ENCODE results near the gene POLH. TPM values are rescaled to one million over a fixed set of nuclear protein-coding genes. Genes with fewer than 3 reads are reported as not detected.

Gene POLH
- total RNA-seq, 1 donor from 2014 or later = 11.3 TPM

DNA sequence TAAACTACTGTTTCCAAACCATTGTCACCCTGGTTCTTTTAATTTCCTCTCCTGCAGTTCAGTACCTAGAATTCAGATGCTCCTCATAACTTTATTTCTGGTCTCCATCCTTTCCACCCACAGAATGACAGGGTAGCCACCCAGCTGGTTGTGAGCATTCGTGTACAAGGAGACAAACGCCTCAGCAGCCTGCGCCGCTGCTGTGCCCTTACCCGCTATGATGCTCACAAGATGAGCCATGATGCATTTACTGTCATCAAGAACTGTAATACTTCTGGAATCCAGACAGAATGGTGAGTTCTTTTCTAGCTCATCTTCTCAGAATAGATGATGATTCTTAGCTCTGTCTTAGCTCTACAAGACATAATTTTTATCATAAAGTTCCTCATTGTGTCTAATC lies 34.4 kb downstream of the POLH start:
- Histone ChIP-seq H3K36me3 (peaks cover 0 to 38% of the 10 kb centered on the region in 2 donors), H3K27me3 (no peaks in the 10 kb centered on the region), H3K27ac (no peak overlapping the region), H3K4me1 (no peaks in the 10 kb centered on the region), H3K4me3 (no peak overlapping the region), H3K9me3 (no peaks in the 10 kb centered on the region)
- intact Hi-C loops (cut with DNase I) = no loop called here
- no peak for DNase-seq (ENCODE audit: extremely low spot score in 2 of 2)
- TF ChIP-seq POLR2AphosphoS5 (IDR thresholded peaks at IDR 0.05; ENCODE audit: insufficient read depth in 1 of 2, low read depth in 1 of 2) = no peak
- no peak for TF ChIP-seq POLR2A (IDR thresholded peaks at IDR 0.05)
- TF ChIP-seq, protein P1, sequence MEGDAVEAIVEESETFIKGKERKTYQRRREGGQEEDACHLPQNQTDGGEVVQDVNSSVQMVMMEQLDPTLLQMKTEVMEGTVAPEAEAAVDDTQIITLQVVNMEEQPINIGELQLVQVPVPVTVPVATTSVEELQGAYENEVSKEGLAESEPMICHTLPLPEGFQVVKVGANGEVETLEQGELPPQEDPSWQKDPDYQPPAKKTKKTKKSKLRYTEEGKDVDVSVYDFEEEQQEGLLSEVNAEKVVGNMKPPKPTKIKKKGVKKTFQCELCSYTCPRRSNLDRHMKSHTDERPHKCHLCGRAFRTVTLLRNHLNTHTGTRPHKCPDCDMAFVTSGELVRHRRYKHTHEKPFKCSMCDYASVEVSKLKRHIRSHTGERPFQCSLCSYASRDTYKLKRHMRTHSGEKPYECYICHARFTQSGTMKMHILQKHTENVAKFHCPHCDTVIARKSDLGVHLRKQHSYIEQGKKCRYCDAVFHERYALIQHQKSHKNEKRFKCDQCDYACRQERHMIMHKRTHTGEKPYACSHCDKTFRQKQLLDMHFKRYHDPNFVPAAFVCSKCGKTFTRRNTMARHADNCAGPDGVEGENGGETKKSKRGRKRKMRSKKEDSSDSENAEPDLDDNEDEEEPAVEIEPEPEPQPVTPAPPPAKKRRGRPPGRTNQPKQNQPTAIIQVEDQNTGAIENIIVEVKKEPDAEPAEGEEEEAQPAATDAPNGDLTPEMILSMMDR (IDR thresholded peaks at IDR 0.05) = no peak

DNA sequence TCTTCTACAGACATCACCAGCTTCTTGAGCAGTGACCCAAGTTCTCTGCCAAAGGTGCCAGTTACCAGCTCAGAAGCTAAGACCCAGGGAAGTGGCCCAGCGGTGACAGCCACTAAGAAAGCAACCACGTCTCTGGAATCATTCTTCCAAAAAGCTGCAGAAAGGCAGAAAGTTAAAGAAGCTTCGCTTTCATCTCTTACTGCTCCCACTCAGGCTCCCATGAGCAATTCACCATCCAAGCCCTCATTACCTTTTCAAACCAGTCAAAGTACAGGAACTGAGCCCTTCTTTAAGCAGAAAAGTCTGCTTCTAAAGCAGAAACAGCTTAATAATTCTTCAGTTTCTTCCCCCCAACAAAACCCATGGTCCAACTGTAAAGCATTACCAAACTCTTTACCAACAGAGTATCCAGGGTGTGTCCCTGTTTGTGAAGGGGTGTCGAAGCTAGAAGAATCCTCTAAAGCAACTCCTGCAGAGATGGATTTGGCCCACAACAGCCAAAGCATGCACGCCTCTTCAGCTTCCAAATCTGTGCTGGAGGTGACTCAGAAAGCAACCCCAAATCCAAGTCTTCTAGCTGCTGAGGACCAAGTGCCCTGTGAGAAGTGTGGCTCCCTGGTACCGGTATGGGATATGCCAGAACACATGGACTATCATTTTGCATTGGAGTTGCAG lies 37.9 kb downstream of the POLH start:
- H3K4me3 ChIP-seq = no peak overlapping the region
- intact Hi-C loops (cut with DNase I) = no loop called here
- no peaks in the 10 kb centered on the region for H3K9me3 ChIP-seq
- TF ChIP-seq POLR2A (IDR thresholded peaks at IDR 0.05) (no peak), POLR2AphosphoS5 (IDR thresholded peaks at IDR 0.05; ENCODE audit: insufficient read depth in 1 of 2, low read depth in 1 of 2) (no peak)
- TF ChIP-seq, protein P1 (IDR thresholded peaks at IDR 0.05) = no peak
- H3K4me1 ChIP-seq = no peaks in the 10 kb centered on the region
- H3K36me3 ChIP-seq = peaks cover 0 to 27% of the 10 kb centered on the region in 2 donors
- DNase-seq (ENCODE audit: extremely low spot score in 2 of 2) = no peak
- no peaks in the 10 kb centered on the region for H3K27me3 ChIP-seq
- no peak overlapping the region for H3K27ac ChIP-seq

DNA sequence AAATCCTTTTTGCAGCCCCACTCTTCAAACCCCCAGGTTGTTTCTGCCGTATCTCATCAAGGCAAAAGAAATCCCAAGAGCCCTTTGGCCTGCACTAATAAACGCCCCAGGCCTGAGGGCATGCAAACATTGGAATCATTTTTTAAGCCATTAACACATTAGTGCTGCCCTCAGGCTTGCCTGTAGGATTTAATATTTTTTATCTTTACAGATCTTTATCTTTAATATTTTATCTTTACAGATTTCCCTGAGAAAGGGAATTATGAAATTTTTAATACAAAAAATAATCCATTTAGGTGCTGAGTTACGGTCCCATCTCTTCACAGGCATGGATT lies 38.4 kb downstream of the POLH start:
- TF ChIP-seq POLR2A (IDR thresholded peaks at IDR 0.05) (no peak), POLR2AphosphoS5 (IDR thresholded peaks at IDR 0.05; ENCODE audit: insufficient read depth in 1 of 2, low read depth in 1 of 2) (no peak)
- TF ChIP-seq, protein P1 (IDR thresholded peaks at IDR 0.05) = no peak
- intact Hi-C loops (cut with DNase I) = no loop called here

DNA sequence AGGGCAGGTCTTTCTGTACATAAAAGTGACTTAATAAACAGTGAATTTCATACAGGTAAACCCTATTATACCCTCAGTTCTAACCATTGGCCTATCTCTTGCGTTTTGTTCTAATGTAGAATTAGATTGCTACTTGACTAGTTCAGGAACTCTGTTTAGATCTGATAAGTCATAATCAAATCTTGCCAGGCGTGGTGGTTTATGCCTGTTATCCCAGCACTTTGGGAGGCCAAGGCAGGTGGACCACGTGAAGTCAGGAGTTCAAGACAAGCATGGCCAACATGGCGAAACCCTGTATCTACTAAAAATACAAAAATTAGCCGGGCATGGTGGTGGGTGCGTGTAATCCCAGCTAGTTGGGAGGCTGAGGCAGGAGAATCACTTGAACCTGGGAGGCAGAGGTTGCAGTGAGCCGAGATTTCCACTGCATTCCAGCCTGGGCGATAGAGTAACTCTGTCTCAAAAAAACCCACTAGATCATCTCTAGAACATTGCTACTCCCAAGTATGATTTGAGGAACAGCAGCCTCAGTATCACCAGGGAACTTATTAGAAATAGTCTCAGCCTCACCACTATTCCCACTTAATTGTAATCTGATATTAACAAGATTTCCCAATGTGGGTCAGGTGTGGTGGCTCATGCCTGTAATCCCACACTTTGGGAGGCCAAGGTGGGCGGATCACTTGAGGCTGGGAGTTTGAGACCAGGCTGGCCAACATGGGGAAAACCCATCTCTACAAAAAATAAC lies 40.9 kb downstream of the POLH start:
- Histone ChIP-seq H3K27ac (no peak overlapping the region), H3K27me3 (no peaks in the 10 kb centered on the region), H3K9me3 (no peaks in the 10 kb centered on the region), H3K4me1 (no peaks in the 10 kb centered on the region), H3K36me3 (peaks cover 0 to 35% of the 10 kb centered on the region in 2 donors), H3K4me3 (no peak overlapping the region)
- intact Hi-C loops (cut with DNase I) = no loop called here
- TF ChIP-seq POLR2AphosphoS5 (IDR thresholded peaks at IDR 0.05; ENCODE audit: insufficient read depth in 1 of 2, low read depth in 1 of 2) = no peak
- no peak for TF ChIP-seq POLR2A (IDR thresholded peaks at IDR 0.05)
- TF ChIP-seq, protein P1 (IDR thresholded peaks at IDR 0.05) = no peak
- no peak for DNase-seq (ENCODE audit: extremely low spot score in 2 of 2)

More for the DNA sequence above, 38.4 kb downstream of the POLH start:
- H3K9me3 ChIP-seq = no peaks in the 10 kb centered on the region
- H3K27me3 ChIP-seq = no peaks in the 10 kb centered on the region
- no peaks in the 10 kb centered on the region for H3K4me1 ChIP-seq
- H3K36me3 ChIP-seq = peaks cover 0 to 27% of the 10 kb centered on the region in 2 donors
- DNase-seq (ENCODE audit: extremely low spot score in 2 of 2) = no peak
- no peak overlapping the region for H3K27ac ChIP-seq
- no peak overlapping the region for H3K4me3 ChIP-seq
